A549 treated with Hydrocortisone at 1 μM for 4 hours (cell line): ENCODE data around the gene SMIM29. TPM values are rescaled to one million over a fixed set of nuclear protein-coding genes. Genes with fewer than 3 reads are reported as not detected.

Source experiments
- total RNA-seq: library from RNA; stranded (reverse); fragments of 200-300 nt; extraction: Qiagen RNA extraction; gene quantifications from 5 replicates; pipeline ENCODE4 v1.2.3, GENCODE V29; 2022

The SMIM29 gene
- total RNA-seq: 16.6 to 23.2 TPM (median 20.6 TPM) in 5 replicates

DNA sequence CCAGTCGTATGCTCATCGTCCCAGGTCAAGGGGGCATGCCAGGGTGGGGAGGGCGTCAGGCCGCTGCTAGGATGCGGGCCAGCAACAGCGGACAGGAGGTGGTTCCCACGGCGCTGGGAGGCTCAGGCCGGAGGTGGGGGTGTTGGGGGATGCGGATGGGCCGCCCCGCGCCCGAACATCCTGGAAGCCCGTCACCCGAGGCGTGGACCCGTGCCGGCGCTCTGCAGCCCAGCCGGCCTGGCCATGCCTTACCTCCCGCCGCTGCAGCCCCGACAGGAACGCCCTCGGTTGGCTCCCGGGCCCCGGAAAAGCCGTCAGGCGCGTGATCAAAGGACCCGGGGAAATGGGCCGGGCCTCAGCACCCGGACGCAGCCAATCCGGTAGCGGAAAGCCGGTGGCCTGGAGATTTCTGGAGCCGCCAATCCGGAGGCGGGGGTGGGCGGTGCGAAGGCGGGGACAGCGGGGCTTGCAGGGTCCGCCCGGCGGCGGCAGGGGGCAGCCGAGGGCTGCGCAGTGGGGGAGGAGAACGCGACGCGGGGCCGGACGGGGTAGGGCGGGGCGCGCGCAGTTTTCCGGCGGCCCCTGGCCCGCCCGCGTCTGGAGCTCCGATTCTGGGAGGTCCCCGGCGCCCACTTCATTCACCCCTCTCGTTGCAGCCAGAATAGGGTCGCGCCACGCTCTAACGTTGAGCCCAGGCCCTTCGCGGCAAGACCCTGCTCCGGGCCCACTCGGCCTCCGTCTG, at the start of gene SMIM29:
Gene SMIM29 (minus strand): TSS at position 280 of the 742 bp plus-strand sequence. CDS start 1,215 bp downstream, outside the sequence.

DNA sequence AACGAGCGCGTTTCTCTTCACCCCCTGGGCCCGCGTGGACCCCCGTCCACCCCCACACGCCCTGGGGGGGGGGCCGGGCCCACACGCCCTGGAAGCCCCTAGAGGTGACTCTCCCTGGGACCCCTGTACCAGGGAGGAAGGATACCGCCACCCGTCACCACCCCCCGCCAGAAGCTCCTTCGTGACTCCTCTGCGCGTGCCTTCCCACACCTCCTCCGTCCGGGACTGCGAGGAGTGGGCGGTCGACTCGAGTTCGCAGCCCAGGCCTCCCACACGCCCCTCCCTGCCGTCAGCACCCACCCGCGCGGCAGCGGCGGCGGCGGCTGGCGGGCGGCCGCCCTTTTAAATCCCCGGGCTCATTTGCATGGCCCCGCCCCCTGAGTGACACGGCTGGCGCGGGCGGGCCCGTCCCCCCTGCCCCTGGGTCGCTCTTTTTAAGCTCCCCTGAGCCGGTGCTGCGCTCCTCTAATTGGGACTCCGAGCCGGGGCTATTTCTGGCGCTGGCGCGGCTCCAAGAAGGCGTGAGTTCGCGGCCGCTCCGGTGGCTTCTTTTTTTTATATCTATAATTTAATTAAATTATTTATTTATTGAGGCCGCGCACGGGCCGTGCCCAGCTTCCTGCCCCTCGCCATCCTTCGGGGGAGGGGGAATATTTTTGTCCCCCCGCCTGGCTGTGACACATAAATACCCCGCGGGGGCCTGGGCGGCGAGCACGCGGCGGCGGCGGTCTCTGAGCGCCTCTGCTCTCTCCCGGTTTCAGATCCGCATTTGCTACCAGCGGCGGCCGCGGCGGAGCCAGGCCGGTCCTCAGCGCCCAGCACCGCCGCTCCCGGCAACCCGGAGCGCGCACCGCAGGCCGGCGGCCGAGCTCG, 12.1 kb downstream of the SMIM29 start, which contains the start of gene HMGA1:
Gene HMGA1 (plus strand): TSS at position 431 of the 873 bp plus-strand sequence. CDS start 3,908 bp downstream, outside the sequence.

Other genes starting within 250 kb of the SMIM29 start
- gene GRM4, start 102.9 kb downstream of the SMIM29 start, total RNA-seq: 0.09 to 0.21 TPM (median 0.13 TPM) in 5 replicates
- 422 to 571 TPM (median 500 TPM) in 5 replicates for gene HMGA1, start 12.1 kb downstream of the SMIM29 start, total RNA-seq
- 5.6 to 8.8 TPM (median 6.1 TPM) in 5 replicates for gene NUDT3, start 143.7 kb upstream of the SMIM29 start, total RNA-seq
- gene RPS10, start 177.1 kb upstream of the SMIM29 start, total RNA-seq: 1,829 to 2,220 TPM (median 2,047 TPM) in 5 replicates
- 0.05 to 0.14 TPM (median 0.07 TPM) in 5 replicates for gene PACSIN1, start 217.1 kb upstream of the SMIM29 start, total RNA-seq